Activated T-cell treated with anti-CD3 and anti-CD28 coated beads for 24 hours (primary cell): ENCODE measurements around the gene SOX13.
"Not testable (repeated sequence)": the region's sequence is repeated elsewhere in the genome, so short reads cannot be mapped to it uniquely, and the experiment has no call there.

Experiments
- DNase-seq: peaks from one replicate; pipeline ENCODE4 v3.0.0-alpha.2; 2020; ENCODE audit warnings: low read depth

SOX13 gene

DNA sequence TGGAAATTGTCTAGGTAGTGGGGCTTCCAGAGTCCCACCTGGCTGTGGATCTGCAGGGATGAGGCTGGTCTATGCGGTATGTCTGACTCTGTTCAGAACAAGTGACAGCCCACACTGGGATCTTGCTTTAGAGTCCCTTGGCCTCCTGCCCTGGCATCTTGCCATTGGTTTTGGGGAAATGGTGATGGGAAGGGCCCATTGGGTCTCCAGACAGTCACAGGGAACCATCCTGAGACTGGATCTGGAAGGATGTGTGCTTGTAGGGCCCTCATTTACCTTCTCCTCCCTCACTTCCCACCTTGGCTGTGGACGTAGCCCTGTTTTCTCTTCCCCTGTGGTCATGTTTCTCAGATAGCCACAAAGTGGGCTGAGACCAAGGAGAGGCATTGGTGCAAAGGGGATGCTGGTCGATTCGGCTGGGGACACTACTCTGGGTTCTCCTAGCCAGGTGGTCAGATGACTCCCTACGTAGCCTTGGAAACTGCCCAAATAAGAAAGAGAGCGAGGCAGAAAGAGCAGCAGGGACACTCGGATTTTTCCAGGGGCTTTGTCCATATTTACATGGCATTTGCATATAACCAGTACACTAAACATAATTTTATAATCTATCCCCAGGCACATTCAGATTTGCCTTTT lies 15.1 kb downstream of the SOX13 start:
- no peak for DNase-seq

DNA sequence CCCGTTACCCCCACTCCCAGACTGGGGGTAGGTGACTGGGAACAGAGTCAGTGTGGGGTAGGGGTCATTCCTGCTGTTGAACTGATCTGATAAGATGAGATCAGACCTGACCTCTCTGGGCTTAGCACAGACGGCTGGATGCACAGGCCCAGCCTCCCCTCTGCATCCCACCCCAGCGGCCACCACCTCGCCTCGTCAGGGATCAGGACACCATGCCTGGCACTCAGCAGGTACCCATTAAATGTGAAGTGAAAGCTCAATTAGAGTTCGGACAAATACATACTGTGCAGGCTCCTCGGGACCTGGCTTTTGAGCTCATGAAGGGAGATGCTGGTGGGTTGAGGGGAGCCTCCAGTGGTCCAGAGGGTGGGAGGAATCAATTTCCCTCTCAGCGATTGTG lies 15.7 kb downstream of the SOX13 start:
- no peak for DNase-seq

GRCh38 chr1:204089044-204089751 lies 16.3 kb downstream of the SOX13 start:
- no peak for DNase-seq

DNA sequence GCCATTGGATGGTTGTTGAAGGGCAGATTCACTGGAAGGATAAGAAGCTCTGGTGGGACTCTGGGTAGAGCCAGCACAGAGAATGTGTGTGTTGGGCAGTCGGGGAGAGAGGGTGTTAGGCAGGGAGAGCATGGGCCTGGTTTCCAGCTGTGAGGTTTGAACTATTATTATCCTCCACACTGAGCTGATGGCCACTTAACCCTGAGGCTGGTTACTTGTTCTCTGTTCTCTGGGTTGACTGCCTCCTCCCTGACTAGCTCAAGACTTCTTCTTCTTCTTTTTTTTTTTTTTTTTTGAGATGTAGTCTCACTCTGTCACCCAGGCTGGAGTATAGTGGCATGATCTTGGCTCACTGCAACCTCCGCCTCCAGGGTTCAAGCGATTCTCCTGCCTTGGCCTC lies 17.2 kb downstream of the SOX13 start:
- not testable (repeated sequence) for DNase-seq

DNA sequence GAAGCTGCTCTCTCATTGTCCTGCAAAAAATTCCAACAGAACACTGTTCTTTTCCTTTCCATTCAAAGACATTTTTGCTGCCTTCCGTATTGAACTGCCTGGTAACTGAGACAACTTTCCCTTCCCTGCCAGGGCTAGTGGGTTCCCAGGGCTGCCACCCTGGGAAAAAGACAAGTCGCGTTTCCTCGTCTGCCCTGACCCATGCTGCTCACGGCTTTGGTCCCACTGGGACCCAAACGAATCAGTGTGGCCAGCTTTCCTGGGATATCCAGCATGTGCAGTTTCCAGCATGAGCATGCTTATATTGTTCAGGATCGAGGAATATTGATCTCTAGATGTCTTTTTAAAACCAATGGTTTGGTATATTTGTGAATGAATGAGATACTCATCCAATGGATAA lies 18.2 kb downstream of the SOX13 start:
- no peak for DNase-seq

DNA sequence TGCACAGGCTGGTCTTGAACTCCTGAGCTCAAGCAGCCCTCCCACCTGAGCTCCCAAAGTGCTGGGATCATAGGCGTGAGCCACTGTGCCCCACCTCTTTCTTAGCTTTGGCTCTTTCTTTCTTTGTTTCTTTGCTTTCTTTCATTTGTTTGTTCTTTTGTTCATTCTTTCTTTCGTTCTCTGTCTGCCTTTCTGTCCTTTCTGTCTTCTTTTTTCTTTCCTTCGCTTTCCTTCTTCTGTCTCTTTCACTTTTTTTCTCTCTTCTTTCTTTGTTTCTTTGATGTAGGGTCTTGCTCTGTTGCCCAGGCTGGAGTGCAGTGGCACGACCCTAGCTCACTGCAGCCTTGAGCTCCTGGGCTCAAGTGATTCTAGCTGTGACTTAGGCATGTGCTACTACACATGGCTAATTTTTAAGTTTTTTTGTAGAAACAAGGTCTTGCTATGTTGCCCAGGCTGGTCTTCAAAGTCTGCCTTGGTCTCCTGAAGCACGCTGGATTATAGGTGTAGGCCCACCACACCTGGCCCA lies 18.9 kb downstream of the SOX13 start:
- no peak for DNase-seq

DNA sequence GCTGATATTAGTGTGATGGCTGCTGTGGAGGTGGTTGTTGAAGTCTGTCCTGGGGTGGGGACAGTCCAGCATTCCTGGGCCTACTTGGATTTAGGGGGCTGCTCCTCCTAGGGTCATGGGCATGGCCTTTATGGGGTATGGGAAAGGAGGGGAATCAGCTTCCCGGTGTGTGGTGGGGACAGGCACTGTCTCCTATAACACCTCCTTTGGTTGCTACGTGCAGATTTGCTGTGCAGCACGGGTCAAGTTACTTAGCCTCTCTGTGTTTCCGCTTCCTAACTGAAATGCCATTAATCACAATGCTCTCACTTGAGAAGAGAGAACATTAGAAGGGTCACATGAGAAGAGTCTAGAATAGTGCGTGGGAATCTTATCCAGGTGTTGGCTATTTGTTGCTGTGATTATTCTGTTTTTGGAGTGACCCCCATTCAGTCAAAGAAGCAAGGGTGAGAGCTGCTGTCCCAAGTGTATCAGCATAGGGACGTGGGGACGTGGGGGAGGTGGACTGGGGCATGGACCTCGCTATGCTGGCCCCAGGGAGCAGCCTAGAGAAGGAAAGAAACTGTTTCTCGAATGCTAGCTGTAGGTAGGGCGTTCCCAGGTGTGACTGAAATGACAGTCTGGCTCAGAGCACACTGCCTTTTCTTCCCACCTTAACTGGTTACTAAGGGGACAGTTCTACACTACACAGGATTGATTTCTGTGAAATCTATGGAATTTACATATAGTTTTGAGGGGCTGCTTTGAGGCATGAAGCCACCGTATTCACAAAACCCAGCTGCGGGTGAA lies 19.9 kb downstream of the SOX13 start:
- DNase-seq: no peak

- DNase-seq: no peak
Observed at GRCh38 chr1:204093421-204093717, 20.5 kb downstream of the SOX13 start.

DNA sequence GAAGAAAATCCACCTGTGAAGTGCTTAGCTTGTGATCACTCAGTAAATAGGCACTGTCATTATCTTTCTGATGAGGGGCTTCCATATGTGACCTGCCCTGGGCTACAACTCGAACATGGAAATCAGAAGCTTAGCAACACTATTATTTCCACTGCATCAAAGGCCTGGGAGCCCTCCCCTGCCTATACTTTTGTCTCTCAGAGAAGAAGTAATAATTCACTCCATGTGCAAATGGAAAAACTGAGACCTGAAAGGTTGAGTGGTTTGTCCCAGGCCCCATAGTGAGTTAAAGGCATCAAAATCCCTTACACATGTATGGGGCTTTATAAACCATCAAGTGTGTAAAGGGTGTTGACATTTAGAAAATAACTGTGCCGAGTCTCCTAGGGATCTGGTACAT lies 20.9 kb downstream of the SOX13 start:
- no peak for DNase-seq

- DNase-seq: no peak
Observed at GRCh38 chr1:204094313-204094729, 21.4 kb downstream of the SOX13 start.

DNA sequence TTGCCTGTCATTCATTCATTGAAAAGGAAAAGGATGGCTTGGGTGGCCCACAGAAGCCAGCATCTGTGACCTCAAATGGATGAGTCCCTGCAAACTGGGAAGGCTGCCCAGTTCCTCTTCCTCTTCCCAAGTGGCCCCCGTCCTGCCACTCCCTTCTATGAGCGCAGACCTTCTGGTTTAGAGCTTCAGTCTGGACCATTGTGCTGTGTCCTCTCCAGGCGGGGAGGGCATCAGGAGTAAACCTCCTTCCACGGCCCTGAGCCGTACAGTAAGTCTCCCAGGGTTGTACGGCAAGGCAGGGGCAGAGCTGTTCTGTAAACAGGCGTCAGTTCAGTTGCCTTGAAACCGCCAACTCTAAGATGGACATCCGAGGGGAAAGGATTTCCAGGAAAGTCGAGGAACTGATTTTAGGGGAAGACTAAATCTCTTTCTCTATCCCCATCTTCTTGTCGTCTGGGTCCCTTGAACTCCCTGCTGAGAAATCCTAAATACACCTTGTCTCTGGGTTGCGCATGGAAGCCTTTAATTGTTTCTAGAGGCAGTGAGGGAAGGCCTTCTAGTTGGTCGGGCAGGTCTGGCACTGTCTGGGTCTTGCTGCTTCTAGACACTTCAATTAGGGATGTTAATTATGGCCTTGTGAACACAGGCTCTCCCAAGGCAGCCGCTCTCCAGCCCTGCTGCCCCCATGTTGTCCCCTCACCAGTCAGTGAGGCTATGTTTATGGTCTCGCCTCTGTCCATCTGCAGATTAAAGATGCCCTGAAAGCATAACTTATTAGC lies 22.1 kb downstream of the SOX13 start:
- no peak for DNase-seq

GRCh38 chr1:204096931-204097330 lies 24.0 kb downstream of the SOX13 start:
- DNase-seq: no peak

DNA sequence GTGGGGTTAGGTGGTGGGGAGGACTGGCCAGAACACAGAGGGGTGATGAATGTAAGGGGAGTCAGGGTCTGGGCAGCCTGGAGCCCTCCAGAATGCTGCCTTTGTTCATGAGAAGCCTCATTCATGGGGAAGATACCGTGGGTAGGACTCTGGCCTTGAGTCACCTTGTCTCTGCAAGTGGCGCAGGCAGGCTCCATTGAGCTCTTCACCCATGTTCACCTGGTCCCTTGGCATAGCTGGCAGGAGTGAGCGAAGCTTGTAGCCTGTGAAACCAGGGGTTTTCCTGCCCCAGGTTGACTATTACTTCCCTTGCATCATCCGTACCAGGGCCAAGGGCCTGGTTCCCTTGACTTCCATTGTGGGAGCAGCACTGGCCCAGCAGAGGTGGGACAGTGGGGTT lies 25.8 kb downstream of the SOX13 start:
- DNase-seq: no peak

DNA sequence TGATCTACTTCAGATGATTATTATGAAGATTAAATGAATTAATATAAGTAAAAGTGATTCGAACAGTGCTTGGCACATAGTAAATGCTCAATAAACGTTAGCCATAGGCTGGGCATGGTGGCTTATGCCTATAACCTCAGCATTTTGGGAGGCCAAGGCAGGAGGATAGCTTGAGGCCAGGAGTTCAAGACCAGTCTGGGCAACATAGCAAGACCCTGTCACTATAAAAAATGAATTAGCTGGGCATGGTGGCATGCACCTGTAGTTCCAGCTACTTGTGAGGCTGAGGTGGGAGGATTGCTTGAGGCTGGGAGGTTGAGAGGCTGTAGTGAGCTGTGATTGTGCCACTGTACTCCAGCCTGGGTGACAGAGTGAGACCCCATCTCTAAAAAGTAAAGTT lies 26.8 kb downstream of the SOX13 start:
- not testable (repeated sequence) for DNase-seq

DNA sequence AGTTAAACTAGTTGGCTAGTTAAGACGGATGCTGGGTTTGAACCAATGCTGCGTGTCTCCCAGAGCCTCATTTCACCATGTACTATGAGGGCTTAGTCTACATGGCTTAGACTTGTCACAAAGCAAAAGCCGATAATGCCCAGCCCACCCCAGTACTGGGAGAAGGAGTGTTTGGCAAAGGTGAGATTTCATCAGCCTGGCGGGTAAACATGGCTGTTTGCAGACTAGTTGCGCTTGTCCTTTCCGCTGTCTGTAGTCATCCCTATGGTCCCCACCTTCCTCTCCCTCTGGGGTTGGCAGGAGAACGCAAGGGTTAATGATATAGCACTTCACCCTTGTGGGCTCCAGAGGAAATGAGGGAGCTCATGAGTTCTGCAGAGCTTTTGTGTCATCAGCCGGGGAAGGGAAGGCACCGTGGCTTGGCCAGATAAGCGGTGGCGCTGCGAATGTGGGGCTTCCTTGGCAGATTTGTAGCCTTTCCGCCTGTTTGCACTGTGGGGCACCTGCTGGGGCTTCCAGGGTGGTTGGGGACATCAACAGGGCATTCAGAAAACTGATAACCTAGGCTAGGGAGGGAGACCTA lies 29.2 kb downstream of the SOX13 start:
- no peak for DNase-seq

DNA sequence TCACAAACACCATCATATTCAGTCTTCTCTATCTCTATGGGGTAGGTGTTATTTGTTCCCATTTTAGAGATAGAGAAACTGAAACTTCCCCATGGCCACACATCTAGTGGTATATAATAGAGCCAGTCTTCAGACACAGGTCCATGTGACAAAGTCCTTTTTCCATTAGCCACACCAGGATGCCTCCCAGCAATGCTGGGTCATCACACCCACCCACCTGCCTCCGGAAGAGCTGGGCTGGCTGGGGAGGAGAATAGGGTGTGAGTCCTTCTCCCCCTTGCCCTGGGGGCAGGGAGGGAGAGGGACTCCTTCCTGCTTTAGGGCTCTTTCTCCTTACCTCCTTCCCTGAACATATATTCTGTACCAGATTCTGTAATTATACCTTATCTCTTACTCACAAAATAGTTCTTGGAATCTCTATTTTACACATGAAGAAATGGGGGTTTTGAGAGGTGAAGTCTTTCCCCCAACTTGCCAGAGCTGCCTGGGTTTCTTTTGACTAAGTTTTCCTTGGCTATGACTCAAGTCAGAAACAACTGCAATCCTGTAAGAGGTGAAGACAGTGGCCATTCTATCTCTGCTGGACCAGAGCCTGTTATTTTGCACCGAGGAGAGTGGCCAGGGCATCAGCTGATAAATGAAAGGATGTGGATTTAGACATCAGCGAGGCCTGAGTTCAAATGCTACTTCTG lies 30.0 kb downstream of the SOX13 start:
- no peak for DNase-seq

DNA sequence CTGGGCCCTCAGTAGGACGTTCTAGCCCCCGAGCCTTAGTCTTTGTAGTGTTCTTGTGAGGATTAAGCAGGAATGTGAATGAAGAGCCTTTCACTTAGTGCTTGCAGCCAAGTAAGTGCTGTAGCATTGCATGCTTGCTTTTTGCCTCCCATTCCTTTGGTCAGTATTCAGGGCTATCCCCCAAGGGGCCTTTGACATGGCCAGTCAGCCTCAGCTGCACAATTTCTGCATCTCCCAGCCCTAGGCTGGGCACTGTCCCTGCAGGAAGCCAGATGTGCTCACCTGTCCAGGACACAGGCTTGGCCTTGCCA lies 30.5 kb downstream of the SOX13 start:
- DNase-seq: no peak

- no peak for DNase-seq
Observed at GRCh38 chr1:204104331-204105130, 31.6 kb downstream of the SOX13 start.

- DNase-seq: no peak
Observed at GRCh38 chr1:204105131-204105515, 32.2 kb downstream of the SOX13 start.

DNA sequence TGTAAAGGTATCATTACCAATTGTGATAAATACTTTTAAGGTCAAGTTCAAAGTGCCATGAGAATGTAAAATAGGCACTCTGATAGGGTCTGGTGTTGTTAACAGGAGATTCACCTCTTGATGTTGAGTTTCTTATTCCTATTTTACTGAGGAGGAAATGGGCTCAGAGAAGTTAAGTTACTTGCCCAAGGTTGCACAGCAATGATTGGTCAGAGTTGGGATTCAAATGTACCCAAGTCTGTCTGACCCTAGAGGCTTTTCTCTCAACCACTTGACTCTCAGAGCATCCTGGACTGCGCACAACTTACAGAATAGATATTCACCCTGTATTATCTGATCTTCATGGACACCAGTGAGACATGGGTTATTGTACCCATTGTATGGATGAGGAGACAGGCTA lies 33.9 kb downstream of the SOX13 start:
- no peak for DNase-seq

DNA sequence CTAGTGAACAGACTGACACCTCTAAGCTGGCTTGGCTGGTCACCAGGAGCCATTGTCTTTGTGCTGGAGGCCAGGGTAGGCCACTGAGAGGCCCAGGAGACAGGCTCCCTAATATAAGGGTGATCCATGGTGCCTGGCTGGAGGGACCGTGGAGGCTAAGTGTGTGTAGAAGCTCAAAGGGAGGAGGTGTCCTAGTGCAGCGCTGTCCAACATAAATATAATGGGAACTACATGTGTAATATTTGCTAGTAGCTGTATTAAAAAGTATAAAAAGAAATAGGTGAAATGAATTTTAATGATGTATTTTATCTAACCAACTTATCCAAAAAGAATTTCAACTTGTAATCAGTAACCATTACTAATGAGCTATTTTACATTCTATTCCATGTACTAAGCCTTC lies 35.0 kb downstream of the SOX13 start:
- DNase-seq: no peak
